ENCODE data around the gene PACS1.

DNA sequence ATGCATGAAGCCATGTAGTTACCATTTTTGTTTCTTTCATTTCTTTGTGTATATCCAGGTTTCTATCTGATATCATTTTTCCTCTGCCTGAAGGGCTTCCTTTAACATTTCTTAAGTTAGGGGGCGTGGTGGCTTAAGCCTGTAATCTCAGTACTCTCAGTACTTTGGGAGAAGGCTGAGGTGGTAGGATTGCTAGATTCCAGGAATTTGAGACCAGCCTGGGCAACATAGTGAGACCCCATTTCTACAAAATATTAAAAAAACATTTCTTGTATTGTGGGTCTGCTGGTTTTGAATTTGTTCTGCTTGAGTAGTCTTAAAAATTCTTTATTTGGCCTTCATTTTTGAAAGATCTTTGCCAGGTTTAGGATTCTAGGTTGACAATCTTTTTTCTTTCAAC is 5.5 kb upstream of the PACS1 start:
- TF ChIP-seq, protein P1, sequence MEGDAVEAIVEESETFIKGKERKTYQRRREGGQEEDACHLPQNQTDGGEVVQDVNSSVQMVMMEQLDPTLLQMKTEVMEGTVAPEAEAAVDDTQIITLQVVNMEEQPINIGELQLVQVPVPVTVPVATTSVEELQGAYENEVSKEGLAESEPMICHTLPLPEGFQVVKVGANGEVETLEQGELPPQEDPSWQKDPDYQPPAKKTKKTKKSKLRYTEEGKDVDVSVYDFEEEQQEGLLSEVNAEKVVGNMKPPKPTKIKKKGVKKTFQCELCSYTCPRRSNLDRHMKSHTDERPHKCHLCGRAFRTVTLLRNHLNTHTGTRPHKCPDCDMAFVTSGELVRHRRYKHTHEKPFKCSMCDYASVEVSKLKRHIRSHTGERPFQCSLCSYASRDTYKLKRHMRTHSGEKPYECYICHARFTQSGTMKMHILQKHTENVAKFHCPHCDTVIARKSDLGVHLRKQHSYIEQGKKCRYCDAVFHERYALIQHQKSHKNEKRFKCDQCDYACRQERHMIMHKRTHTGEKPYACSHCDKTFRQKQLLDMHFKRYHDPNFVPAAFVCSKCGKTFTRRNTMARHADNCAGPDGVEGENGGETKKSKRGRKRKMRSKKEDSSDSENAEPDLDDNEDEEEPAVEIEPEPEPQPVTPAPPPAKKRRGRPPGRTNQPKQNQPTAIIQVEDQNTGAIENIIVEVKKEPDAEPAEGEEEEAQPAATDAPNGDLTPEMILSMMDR (IDR thresholded peaks at IDR 0.05), result no peak
- TF ChIP-seq POLR2A (IDR thresholded peaks at IDR 0.05) (no peak), EP300 (IDR thresholded peaks at IDR 0.05) (no peak)

Data from stomach (tissue), 4 donors.